ENCODE measurements around the gene CRYL1.

GRCh38 chr13:20461860-20462532, 63.7 kb downstream of the CRYL1 start:
- no peak for TF ChIP-seq CTCF (conservative IDR thresholded peaks at IDR 0.05; ENCODE audit: low read depth, low read length)
- TF ChIP-seq EZH2 (IDR thresholded peaks at IDR 0.05; ENCODE audit: borderline replicate concordance, low read depth, low read length, poor library complexity, severe bottlenecking) = no peak

Data from A673 (cell line).